Immature natural killer cell (primary cell): ENCODE measurements around the gene ZNF140. TPM values are rescaled to one million over a fixed set of nuclear protein-coding genes. Genes with fewer than 3 reads are reported as not detected.

ENCODE experiments used
- DNase-seq, 3 donors: peaks; one replicate each; pipeline ENCODE4 v3.0.0; 2022; ENCODE audit warnings: mixed read lengths in 1 of 3
- H3K27ac Mint-ChIP-seq, 6 donors: one replicate each; pipeline ENCODE4 v1.8.0; 2020; ENCODE audit warnings: mixed read lengths in 6 of 6, mild to moderate bottlenecking in 5 of 6, inconsistent platforms in 4 of 6, moderate library complexity in 3 of 6
- H3K27me3 Mint-ChIP-seq, 3 donors: one replicate each; pipeline ENCODE4 v1.8.0; 2020 to 2021; ENCODE audit warnings: low read depth in 3 of 3, mild to moderate bottlenecking in 3 of 3, mixed read lengths in 3 of 3, moderate library complexity in 3 of 3, inconsistent platforms in 1 of 3
- H3K36me3 Mint-ChIP-seq, 3 donors: one replicate each; pipeline ENCODE4 v1.8.0; 2020; ENCODE audit warnings: mixed read lengths in 3 of 3, inconsistent platforms in 2 of 3, mild to moderate bottlenecking in 2 of 3
- H3K4me1 Mint-ChIP-seq, 2 donors: one replicate each; pipeline ENCODE4 v1.8.0; 2020; ENCODE audit warnings: inconsistent platforms in 2 of 2, mild to moderate bottlenecking in 2 of 2, mixed read lengths in 2 of 2, moderate library complexity in 1 of 2
- H3K4me3 Mint-ChIP-seq, 5 donors: one replicate each; pipeline ENCODE4 v1.8.0; 2020; ENCODE audit warnings: mild to moderate bottlenecking in 5 of 5, mixed read lengths in 5 of 5, inconsistent platforms in 3 of 5, moderate library complexity in 3 of 5
- H3K9me3 Mint-ChIP-seq, 6 donors: one replicate each; pipeline ENCODE4 v1.8.0; 2020; ENCODE audit warnings: mild to moderate bottlenecking in 6 of 6, mixed read lengths in 6 of 6, inconsistent platforms in 4 of 6, moderate library complexity in 3 of 6
- polyA plus RNA-seq, 3 donors: library from polyadenylated mRNA; unstranded; fragments of 300-500 nt; fragmentation: Illumina TruSeq; gene quantifications; one replicate each; pipeline ENCODE4 v1.2.3, GENCODE V29; 2021

The ZNF140 gene
- 10 to 100 TPM; 12.8 to 15.8 (median 14.4) TPM for polyA plus RNA-seq

- H3K27me3 Mint-ChIP-seq = peaks cover 0 to 7% (median 0%) of the 10 kb centered on the region in 3 donors
- H3K9me3 Mint-ChIP-seq = peaks cover 43 to 69% (median 59%) of the 10 kb centered on the region in 6 donors
- H3K4me3 Mint-ChIP-seq = peak within 1 kb of the TSS in 1 of 5 donors; percentile 78
- H3K27ac Mint-ChIP-seq = peak within 1 kb of the TSS in 1 of 6 donors; percentile 75
- peak; percentile 94 to 95 (median 94) for DNase-seq
- H3K4me1 Mint-ChIP-seq = peaks cover 8 to 15% of the 10 kb centered on the region in 2 donors
- H3K36me3 Mint-ChIP-seq = peaks cover 46 to 56% (median 46%) of the 10 kb centered on the region in 3 donors
Observed at GRCh38 chr12:133080368-133081158, at the start of gene ZNF140. Gene ZNF140, plus strand, starts transcription at chr12:133080923. Its CDS starts 398 bp downstream, at chr12:133081321.

GRCh38 chr12:133037207-133038005 is 43.3 kb upstream of the ZNF140 start, which contains the start of gene ZNF84:
Gene ZNF84, plus strand, starts transcription at chr12:133037509. Its CDS starts 3,959 bp downstream, at chr12:133041468.
- Mint-ChIP-seq H3K27ac (peak within 1 kb of the TSS; percentile 86 to 96 (median 92)), H3K36me3 (peaks cover 32 to 42% (median 39%) of the 10 kb centered on the region in 3 donors), H3K27me3 (peaks cover 5 to 24% (median 9%) of the 10 kb centered on the region in 3 donors), H3K4me1 (peaks cover 24 to 32% of the 10 kb centered on the region in 2 donors), H3K4me3 (peak within 1 kb of the TSS; percentile 90 to 97 (median 92)), H3K9me3 (peaks cover 37 to 88% (median 56%) of the 10 kb centered on the region in 6 donors)
- DNase-seq = peak; percentile 96 to 97 (median 97)

DNA sequence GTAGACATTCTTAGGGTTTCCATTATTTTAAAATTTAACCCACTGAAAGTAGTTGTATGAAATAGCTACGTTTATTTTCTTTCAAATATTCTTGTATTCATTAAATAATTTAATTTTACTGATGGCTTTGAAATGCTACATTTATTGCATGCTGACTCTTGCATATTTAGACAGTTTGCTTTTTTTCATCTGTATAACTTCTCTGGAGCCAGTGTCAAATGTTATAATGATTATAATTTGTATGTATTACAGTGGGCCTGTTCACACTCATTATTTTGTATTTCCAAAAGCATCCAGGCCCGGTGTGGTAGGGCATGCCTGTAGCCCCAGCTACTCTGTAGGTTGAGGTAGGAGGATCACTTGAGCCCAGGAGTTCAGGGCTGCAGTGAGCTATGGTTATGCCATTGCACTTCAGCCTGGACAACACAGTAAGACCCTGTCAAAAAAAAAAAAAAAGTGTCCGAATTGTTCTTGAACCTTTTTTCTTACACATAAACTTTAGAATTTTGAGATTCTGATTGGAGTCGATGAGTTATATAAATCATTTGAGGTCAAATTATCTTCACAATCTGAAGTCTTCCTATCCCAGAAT is 42.5 kb upstream of the ZNF140 start:
- H3K27ac Mint-ChIP-seq = peak overlapping the region; percentile 86 to 96 (median 92)
- H3K4me3 Mint-ChIP-seq = peak overlapping the region; percentile 90 to 97 (median 92)
- H3K9me3 Mint-ChIP-seq = peaks cover 45 to 88% (median 64%) of the 10 kb centered on the region in 6 donors
- peaks cover 24 to 32% of the 10 kb centered on the region in 2 donors for H3K4me1 Mint-ChIP-seq
- no peak for DNase-seq
- peaks cover 5 to 26% (median 9%) of the 10 kb centered on the region in 3 donors for H3K27me3 Mint-ChIP-seq
- peaks cover 40 to 51% (median 47%) of the 10 kb centered on the region in 3 donors for H3K36me3 Mint-ChIP-seq

DNA sequence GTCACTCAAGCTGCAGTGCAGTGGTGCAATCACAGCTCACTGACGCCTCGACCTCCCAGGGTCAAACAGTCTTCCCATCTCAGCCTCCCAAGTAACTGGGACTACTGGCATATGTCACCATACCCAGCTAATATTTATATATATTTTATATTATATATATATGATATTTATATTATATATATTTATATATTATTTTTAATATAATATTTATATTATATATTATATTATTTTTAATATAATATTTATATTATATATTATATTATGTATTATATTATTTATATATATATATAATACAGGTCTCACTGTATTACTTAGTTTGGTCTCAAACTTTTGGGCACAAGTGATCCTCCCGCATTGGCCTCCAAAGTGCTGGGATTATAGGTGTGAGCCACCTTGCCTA is 34.0 kb upstream of the ZNF140 start:
- DNase-seq = no peak
- H3K27ac Mint-ChIP-seq = no peak overlapping the region
- H3K9me3 Mint-ChIP-seq = peaks cover 65 to 97% (median 92%) of the 10 kb centered on the region in 6 donors
- H3K4me3 Mint-ChIP-seq = no peak overlapping the region
- peaks cover 2 to 8% of the 10 kb centered on the region in 2 donors for H3K4me1 Mint-ChIP-seq
- peaks cover 0 to 4% (median 2%) of the 10 kb centered on the region in 3 donors for H3K27me3 Mint-ChIP-seq
- H3K36me3 Mint-ChIP-seq = peaks cover 82 to 93% (median 89%) of the 10 kb centered on the region in 3 donors

DNA sequence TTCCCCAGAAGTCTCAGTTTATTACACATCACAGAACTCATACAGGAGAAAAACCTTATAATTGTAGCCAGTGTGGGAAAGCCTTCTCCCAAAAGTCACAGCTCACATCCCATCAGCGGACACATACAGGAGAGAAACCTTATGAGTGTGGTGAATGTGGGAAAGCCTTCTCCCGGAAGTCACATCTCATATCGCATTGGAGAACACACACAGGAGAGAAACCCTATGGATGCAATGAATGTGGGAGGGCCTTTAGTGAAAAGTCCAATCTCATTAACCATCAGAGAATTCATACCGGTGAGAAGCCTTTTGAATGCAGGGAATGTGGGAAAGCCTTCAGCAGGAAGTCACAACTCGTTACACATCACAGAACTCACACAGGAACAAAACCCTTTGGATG is 23.3 kb upstream of the ZNF140 start:
- Mint-ChIP-seq H3K4me1 (no peaks in the 10 kb centered on the region), H3K27ac (no peak overlapping the region), H3K9me3 (peaks cover 44 to 93% (median 83%) of the 10 kb centered on the region in 6 donors), H3K27me3 (peaks cover 11 to 16% (median 12%) of the 10 kb centered on the region in 3 donors), H3K36me3 (peaks cover 52 to 59% (median 53%) of the 10 kb centered on the region in 3 donors), H3K4me3 (peak overlapping the region in 1 of 5 donors; percentile 32)
- no peak for DNase-seq

DNA sequence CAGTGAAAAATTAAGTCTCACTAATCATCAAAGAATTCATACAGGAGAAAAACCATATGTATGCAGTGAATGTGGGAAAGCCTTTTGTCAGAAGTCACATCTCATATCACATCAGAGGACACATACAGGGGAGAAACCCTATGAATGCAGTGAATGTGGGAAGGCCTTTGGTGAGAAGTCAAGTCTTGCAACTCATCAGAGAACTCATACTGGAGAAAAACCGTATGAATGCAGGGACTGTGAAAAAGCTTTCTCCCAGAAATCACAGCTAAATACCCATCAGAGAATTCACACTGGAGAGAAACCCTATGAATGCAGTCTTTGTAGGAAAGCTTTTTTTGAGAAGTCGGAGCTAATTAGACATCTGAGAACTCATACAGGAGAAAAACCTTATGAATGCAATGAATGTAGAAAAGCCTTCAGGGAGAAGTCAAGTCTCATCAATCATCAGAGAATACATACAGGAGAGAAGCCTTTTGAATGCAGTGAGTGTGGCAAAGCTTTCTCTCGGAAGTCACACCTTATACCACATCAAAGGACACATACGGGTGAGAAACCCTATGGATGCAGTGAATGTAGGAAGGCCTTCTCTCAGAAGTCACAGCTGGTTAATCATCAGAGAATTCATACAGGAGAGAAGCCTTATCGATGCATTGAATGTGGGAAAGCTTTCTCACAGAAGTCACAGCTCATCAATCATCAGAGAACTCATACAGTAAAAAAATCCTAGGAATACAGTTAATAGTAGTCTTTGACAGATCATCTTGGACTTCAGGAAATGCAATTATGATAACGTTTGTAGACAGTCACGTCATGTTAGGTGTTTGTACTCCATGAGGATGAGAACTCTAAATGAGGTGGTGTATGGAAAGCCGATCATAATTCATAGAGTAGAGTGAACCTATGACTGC is 22.3 kb upstream of the ZNF140 start:
- peaks cover 49 to 93% (median 83%) of the 10 kb centered on the region in 6 donors for H3K9me3 Mint-ChIP-seq
- H3K4me3 Mint-ChIP-seq = peak overlapping the region in 1 of 5 donors; percentile 3
- peaks cover 11 to 16% (median 11%) of the 10 kb centered on the region in 3 donors for H3K27me3 Mint-ChIP-seq
- no peak overlapping the region for H3K27ac Mint-ChIP-seq
- H3K4me1 Mint-ChIP-seq = no peaks in the 10 kb centered on the region
- H3K36me3 Mint-ChIP-seq = peaks cover 46 to 57% (median 51%) of the 10 kb centered on the region in 3 donors
- peak in 1 of 3 donors; percentile 0 for DNase-seq

DNA sequence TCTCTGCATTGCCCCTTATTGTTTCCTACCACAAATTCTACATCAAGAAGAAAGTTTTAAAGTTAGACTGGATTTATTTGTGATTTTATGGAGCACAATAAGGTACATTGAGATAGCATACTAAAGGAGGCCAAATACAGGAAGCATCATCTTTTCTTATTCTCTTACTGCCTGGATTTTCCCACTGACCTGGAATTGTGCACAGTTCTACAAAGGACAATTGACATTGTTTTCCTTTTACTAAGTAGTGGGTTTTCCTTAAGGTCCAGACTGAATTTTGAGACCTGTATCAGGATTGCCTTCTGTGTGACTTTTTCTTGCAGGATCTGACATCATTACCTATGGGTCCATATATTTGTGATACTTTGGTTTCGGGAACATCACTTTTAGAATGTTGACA is 18.8 kb upstream of the ZNF140 start:
- H3K27ac Mint-ChIP-seq = no peak overlapping the region
- no peaks in the 10 kb centered on the region for H3K4me1 Mint-ChIP-seq
- DNase-seq = no peak
- peaks cover 69 to 97% (median 90%) of the 10 kb centered on the region in 6 donors for H3K9me3 Mint-ChIP-seq
- H3K27me3 Mint-ChIP-seq = peaks cover 11 to 13% (median 12%) of the 10 kb centered on the region in 3 donors
- H3K36me3 Mint-ChIP-seq = peaks cover 24 to 43% (median 39%) of the 10 kb centered on the region in 3 donors
- H3K4me3 Mint-ChIP-seq = no peak overlapping the region

GRCh38 chr12:133063556-133063955 is 17.2 kb upstream of the ZNF140 start:
- Mint-ChIP-seq H3K4me3 (no peak overlapping the region), H3K4me1 (no peaks in the 10 kb centered on the region), H3K27me3 (peaks cover 0 to 4% (median 3%) of the 10 kb centered on the region in 3 donors), H3K9me3 (peaks cover 57 to 96% (median 89%) of the 10 kb centered on the region in 6 donors), H3K36me3 (peaks cover 9 to 28% (median 24%) of the 10 kb centered on the region in 3 donors), H3K27ac (no peak overlapping the region)
- DNase-seq = no peak

DNA sequence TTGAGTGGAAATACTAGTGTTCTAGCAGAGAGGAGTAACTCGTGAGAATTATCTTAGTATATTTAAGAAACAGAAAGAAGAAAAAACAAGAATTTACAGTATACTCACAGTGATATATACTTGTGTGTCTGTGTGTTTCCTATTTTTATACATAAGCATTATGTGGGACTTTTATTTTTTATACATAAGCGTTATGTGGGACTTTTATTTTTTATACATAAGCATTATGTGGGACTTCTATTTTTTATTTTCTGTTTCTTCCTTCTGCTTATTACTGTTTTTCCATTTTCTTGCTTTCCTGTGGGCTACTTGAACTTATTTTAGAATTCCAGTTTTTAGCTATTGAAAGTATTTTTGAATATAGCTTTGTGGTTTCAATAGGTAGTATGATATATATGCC is 6.9 kb upstream of the ZNF140 start:
- no peak overlapping the region for H3K27ac Mint-ChIP-seq
- H3K27me3 Mint-ChIP-seq = peaks cover 0 to 7% (median 3%) of the 10 kb centered on the region in 3 donors
- H3K36me3 Mint-ChIP-seq = peaks cover 16 to 22% (median 17%) of the 10 kb centered on the region in 3 donors
- no peaks in the 10 kb centered on the region for H3K4me1 Mint-ChIP-seq
- peaks cover 37 to 79% (median 70%) of the 10 kb centered on the region in 6 donors for H3K9me3 Mint-ChIP-seq
- DNase-seq = no peak
- H3K4me3 Mint-ChIP-seq = no peak overlapping the region

- peak in 1 of 3 donors; percentile 96 for DNase-seq
- Mint-ChIP-seq H3K9me3 (peaks cover 40 to 69% (median 59%) of the 10 kb centered on the region in 6 donors), H3K4me3 (no peak overlapping the region), H3K4me1 (peaks cover 8 to 15% of the 10 kb centered on the region in 2 donors), H3K27ac (no peak overlapping the region), H3K27me3 (peaks cover 0 to 4% (median 2%) of the 10 kb centered on the region in 3 donors), H3K36me3 (peaks cover 44 to 50% (median 44%) of the 10 kb centered on the region in 3 donors)
Observed at GRCh38 chr12:133080026-133080367, 726 bp upstream of the ZNF140 start.

DNA sequence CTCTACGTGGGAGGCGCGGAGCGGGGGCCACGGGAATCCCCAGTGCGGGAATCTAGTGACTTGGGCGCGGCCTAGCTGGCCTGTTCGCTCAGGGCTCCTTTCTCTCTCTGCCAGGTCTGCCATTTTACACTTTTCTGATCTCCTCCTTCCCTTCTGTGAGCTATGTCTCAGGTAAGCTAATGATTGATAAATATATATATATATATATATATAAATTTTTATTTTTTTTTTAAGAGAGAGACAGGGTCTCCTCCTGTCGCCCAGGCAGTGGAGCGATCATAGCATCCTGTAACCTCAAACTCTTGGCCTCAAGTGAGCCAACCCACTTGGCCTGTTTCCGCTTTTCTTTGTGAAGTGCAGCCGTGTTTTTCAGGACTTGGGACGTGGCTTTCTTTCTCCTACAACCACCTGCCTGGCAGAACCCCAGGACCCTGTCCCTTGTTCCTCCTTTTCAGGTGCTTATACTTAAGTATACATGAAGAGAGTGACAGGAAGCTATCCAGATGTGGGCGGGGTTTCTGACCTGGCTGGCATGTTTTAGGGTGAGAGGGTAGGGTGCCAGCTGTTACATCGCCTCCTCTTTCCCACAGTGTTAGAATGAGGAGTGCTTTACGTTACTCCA is 547 bp downstream of the ZNF140 start:
- Mint-ChIP-seq H3K4me1 (peaks cover 8 to 15% of the 10 kb centered on the region in 2 donors), H3K36me3 (peaks cover 50 to 63% (median 52%) of the 10 kb centered on the region in 3 donors), H3K9me3 (peaks cover 44 to 68% (median 58%) of the 10 kb centered on the region in 6 donors), H3K27me3 (peaks cover 0 to 7% (median 0%) of the 10 kb centered on the region in 3 donors), H3K4me3 (peak overlapping the region in 1 of 5 donors; percentile 78), H3K27ac (peak overlapping the region in 1 of 6 donors; percentile 75)
- no peak for DNase-seq

- Mint-ChIP-seq H3K4me3 (no peak overlapping the region), H3K9me3 (peaks cover 39 to 65% (median 55%) of the 10 kb centered on the region in 6 donors), H3K4me1 (peaks cover 8 to 21% of the 10 kb centered on the region in 2 donors), H3K27ac (peak overlapping the region in 1 of 6 donors; percentile 30), H3K36me3 (peaks cover 52 to 70% (median 61%) of the 10 kb centered on the region in 3 donors), H3K27me3 (peaks cover 0 to 7% (median 1%) of the 10 kb centered on the region in 3 donors)
- DNase-seq = no peak
Observed at GRCh38 chr12:133083345-133083744, 2.6 kb downstream of the ZNF140 start.
